HG02943 (cell line): ENCODE results near the gene INIP.

ENCODE experiments used
- ATAC-seq: cut with Tn5 transposase; IDR thresholded peaks from one replicate; pipeline ENCODE4 v1.9.1; 2021; ENCODE audit warnings: mild to moderate bottlenecking, low read depth, moderate library complexity; ENCODE audit not compliant: unreplicated experiment

Gene INIP, protein sequence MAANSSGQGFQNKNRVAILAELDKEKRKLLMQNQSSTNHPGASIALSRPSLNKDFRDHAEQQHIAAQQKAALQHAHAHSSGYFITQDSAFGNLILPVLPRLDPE

DNA sequence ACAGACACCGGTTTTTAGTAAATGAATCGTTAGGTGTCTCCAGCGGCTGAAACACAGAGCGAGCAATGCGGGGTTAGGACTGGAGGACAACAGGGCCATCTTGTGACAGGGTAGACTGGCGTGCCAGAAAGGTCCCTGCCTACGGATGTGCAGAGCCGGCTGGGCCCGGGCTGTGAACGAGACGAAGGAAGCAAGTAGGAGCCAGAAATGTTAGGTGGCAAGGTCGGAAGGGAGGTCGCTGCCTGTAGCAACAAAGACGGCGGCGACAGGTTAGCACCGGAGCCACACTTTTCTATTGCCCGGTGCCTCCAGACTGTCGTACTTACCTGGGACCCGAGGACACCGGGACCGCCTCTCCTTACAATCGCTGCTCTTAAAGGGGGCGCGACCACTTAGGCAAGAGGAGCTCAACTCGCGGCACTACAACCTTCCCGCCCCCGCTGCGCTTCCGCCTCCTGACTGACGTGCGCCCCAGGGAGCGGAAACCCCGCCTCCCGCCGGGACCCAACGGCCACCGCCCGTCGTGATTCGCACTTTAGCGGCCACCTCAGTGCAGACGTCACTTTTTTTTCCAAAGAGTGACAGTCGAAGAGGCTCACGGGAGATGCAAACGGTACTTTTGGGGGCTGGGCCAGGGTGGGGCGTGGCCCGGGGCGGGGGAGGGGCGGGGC lies at the start of gene INIP:
Gene INIP (minus strand): TSS at position 457 of the 671 bp plus-strand sequence. CDS start 1,632 bp downstream, outside the sequence.
- ATAC-seq = peak; percentile 94

DNA sequence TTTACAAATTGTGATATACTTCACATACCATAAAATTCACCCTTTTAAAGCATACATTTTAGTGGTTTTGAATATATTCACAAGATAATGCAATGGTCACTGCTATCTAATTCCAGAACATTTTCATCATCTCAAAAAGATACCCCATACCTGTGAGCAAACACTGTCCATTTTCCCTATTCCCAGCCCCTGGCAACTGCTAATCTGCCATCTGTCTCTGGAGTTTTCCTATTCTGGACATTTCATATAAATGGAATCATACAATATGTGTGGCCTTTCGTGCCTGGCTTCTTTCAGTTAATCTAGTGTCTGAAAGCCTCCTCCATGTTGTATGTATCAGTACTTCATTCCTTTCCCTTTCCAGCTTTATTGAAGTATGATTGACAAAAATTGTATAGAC lies 47.4 kb upstream of the INIP start:
- ATAC-seq = no peak

GRCh38 chr9:112764837-112765236 lies 46.9 kb upstream of the INIP start:
- ATAC-seq = no peak

- no peak for ATAC-seq
Measured at GRCh38 chr9:112764344-112764743, 46.4 kb upstream of the INIP start.

- no peak for ATAC-seq
Measured at GRCh38 chr9:112762726-112763518, 45.0 kb upstream of the INIP start.

- ATAC-seq = no peak
Measured at GRCh38 chr9:112761912-112762655, 44.2 kb upstream of the INIP start.

GRCh38 chr9:112760821-112761220 lies 42.9 kb upstream of the INIP start:
- ATAC-seq = no peak

DNA sequence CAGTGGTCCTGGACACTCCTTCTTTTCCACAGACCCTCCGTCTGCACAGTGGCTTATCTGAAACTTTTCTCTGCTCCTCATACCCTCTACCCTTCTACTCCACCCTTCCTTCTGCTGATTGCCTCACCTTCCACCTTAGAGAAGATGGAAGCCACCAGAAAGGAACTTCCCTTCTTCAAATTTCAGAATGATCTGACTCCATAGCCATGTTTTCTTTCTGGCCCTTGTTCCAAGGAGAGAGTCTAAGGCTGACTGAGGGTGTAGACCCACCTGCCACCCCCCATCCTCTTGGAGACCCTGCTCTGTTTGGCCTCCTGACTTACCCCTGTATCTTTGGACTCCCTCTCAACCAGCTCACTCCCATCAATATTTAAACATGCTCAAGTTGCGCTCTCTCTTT lies 40.0 kb upstream of the INIP start:
- no peak for ATAC-seq

- ATAC-seq = no peak
Measured at GRCh38 chr9:112757282-112757883, 39.5 kb upstream of the INIP start.

GRCh38 chr9:112755675-112756074 lies 37.8 kb upstream of the INIP start:
- ATAC-seq = no peak

GRCh38 chr9:112755016-112755427 lies 37.1 kb upstream of the INIP start:
- no peak for ATAC-seq

DNA sequence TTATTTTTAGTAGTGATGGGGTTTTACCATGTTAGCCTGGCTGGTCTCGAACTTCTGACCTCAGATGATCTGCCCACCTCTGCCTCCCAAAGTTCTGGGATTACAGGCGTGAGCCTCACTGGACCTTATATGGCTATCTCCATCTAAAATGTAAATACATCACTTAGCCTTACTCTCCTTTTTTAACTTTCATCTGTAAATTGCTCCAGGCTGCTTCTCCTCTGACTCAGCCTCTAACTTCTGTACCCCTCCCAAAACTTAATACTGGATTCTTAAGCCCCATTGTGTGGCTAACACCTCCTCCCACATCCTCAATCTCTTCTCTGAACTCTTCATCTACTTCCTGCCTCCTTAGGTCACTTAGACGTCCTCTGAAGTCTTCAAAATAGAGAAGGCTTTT lies 36.7 kb upstream of the INIP start:
- no peak for ATAC-seq

- no peak for ATAC-seq
Measured at GRCh38 chr9:112753725-112754124, 35.8 kb upstream of the INIP start.

- ATAC-seq = no peak
Measured at GRCh38 chr9:112752334-112753125, 34.6 kb upstream of the INIP start.

DNA sequence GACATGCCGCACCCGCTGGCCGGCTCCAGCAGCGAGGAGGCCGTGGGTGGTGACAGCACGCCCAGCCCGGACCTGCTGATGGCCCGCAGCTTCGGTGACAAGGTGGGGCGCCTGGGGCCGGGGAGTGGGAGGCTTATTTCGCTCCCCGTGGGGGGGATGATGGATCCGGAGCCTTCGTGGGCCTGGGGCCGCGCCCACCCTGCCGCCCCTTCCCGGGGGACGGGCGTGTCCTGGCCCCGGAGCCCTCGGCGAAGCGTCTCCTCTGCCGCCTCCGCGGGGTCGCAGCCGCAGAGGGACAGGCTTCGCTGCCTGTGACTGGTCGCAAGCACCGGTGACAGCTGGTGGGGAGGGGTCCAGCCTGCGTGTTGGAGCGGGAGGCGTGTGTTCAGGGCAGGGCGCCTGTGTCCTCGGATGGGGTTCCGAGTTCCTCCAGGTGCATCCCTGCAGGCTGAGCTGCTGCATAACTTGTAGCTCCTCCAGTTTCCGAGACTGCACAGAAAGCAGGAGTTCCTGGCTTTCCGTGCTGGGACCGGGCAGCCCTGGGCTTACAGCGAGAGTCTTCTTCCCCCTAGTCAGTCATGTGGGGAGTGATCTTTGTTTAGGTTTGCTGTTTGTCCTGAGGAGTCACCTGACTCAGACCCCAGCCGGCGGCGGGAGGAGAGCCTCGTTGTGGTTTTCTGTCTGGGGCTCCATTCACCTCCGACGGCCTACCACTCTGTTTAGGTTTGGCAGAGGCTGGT lies 33.3 kb upstream of the INIP start:
- peak; percentile 38 for ATAC-seq

DNA sequence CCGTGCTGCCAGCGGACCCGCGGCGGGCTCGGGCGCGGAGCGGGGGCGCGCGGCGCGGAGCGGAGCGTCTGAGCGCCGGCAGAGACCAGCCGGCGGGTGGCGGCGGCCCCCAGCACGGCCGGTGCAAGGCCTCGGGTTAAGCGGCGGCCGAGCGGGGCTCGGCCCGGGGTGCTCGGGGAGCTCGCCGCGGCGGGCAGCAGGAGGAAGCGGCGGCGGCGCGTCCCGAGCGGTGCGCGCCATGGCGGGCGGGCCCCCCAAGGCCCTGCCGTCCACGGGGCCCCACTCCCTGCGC lies 32.8 kb upstream of the INIP start:
- ATAC-seq = no peak

- ATAC-seq = peak; percentile 77
Measured at GRCh38 chr9:112750016-112750763, 32.3 kb upstream of the INIP start, which contains the start of gene SNX30. TSS of gene SNX30 (plus strand) at chr9:112750760. CDS start at chr9:112751002, 242 bp downstream.

DNA sequence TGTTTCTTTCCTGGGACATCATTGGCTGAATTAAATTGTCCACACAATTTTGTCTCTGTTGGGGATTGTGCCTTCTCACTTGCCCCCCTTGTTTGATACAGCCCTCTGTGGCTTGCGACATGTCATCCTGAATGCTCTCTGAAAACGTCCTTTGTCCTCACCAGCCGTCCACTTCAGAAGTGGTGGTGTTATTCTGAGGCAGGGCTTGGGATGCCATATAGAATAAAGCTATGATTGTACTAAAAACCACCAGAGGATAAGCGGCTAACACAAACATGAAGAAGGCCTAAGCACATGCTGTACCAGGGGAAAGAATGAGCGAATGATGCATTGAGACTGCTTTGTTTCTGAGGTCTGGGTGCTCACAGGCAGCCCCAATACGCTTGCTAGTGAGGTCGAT lies 29.2 kb upstream of the INIP start:
- ATAC-seq = no peak

DNA sequence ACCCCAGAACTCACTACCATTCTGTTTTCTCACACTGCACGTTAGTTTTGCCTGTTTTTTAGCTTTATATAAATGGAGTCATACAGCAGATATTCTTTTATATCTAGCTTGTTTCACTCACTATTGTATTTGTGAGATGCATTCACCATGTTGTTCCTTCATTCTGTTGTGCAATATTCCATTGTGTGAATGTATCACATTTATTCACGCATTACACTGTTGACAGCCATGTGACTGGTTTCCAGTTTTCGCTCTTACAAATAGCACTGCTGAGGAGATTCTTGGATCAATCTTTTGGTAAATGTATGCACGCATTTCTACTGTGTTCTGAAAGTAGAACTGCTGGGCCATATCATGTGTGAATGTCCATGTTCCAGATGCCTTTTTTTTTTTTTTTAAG lies 26.3 kb upstream of the INIP start:
- no peak for ATAC-seq
